Transverse colon (tissue), 4 donors: ENCODE measurements around the gene HOXD11. TPM values are rescaled to one million over a fixed set of nuclear protein-coding genes. Genes with fewer than 3 reads are reported as not detected.

Source experiments
- DNase-seq: peaks from one replicate; pipeline ENCODE4 v3.0.0-alpha.2; 2019
- H3K27ac ChIP-seq, 4 donors: fragments of 200-600 bp; sonication (generic); 2 replicates each; pipeline ENCODE4 v1.5.1; 2016 to 2018; ENCODE audit warnings: inconsistent platforms in 4 of 4
- H3K27me3 ChIP-seq: fragments of 200-600 bp; sonication (generic); 2 replicates; pipeline ENCODE4 v1.5.1; 2017; ENCODE audit warnings: inconsistent platforms
- H3K36me3 ChIP-seq, 4 donors: fragments of 200-600 bp; sonication (generic); 2 replicates each; pipeline ENCODE4 v1.5.1; 2017 to 2019; ENCODE audit warnings: inconsistent platforms in 4 of 4
- H3K4me1 ChIP-seq, 4 donors: fragments of 200-600 bp; sonication (generic); 2 replicates each; pipeline ENCODE4 v1.5.1; 2017 to 2020; ENCODE audit warnings: inconsistent platforms in 4 of 4
- H3K4me3 ChIP-seq, 4 donors: fragments of 200-600 bp; sonication (generic); 1 replicate in 1 of 4; 2 replicates in 3 of 4; pipeline versions ENCODE4 v1.5.1 to v1.6.1; 2017 to 2019; ENCODE audit warnings: inconsistent platforms in 4 of 4
- H3K9me3 ChIP-seq, 2 donors: fragments of 200-600 bp; sonication (generic); 2 replicates each; pipeline ENCODE4 v1.5.1; 2017 to 2019; ENCODE audit warnings: inconsistent platforms in 2 of 2
- CTCF ChIP-seq, 5 experiments: fragments of 200-600 bp in 3 of 5; fragments of 450-650 bp in 2 of 5; sonication (generic) in 3 of 5; IDR thresholded peaks; 1 replicate in 2 of 5; 2 replicates in 3 of 5; pipeline ENCODE4 v1.5.1; 2016 to 2017; ENCODE audit warnings: antibody characterized with exemption in 5 of 5, inconsistent platforms in 3 of 5, mild to moderate bottlenecking in 2 of 5, moderate library complexity in 1 of 5
- EP300 ChIP-seq: sonication (generic); formaldehyde crosslinking; IDR thresholded peaks from one replicate; pipeline ENCODE4 v1.6.1; 2017; ENCODE audit warnings: antibody characterized with exemption, low read depth
- POLR2A ChIP-seq: fragments of 450-650 bp; IDR thresholded peaks from one replicate; pipeline ENCODE4 v1.6.1; 2016; ENCODE audit warnings: antibody characterized with exemption, mild to moderate bottlenecking, moderate library complexity
- POLR2AphosphoS5 ChIP-seq, 3 donors: sonication (generic); formaldehyde crosslinking; IDR thresholded peaks; one replicate each; pipeline ENCODE4 v1.6.1; 2016; ENCODE audit warnings: antibody characterized with exemption in 3 of 3
- WGBS, 2 donors: methylation state at CpG; one replicate each; pipeline ENCODE4 v1.1.5; 2018; ENCODE audit warnings: low coverage in 1 of 2; 5-methylcytosine and 5-hydroxymethylcytosine counted together
- in situ Hi-C, 4 donors: fragments of 200-750 bp; cut with MboI; loops; one replicate each; pipeline versions ENCODE4 v1.15.0 to v1.15.1; 2017; ENCODE audit warnings: low sequenced_read_pairs in 3 of 4, low pct_ligation_motif_present in 1 of 4, low pct_unique_long_range_greater_than_20kb in 1 of 4
- intact Hi-C: fragments of 100-400 bp; cut with DNase I; formaldehyde crosslinking; loops from one replicate; pipeline ENCODE4 v1.15.1; 2023; ENCODE audit warnings: low total_unique reads
- total RNA-seq, 4 donors: library from RNA; depleted of rRNA; stranded (reverse); fragments of >200 nt; gene quantifications; one replicate each; pipeline ENCODE4 v1.1.0, GENCODE V29; 2016

HOXD11 gene
- total RNA-seq, 4 donors from 2014 or later = 0.41 to 13.5 (median 4.4) TPM

GRCh38 chr2:176146101-176146500 lies 39.0 kb downstream of the HOXD11 start:
- 14 to 19% methylated on average over 3 to 6 of the region's 6 CpGs for WGBS, 2 donors
- no peaks in the 10 kb centered on the region for H3K9me3 ChIP-seq
- intact Hi-C loops (no loop called here), in situ Hi-C loops (loop anchor here in 3 of 4 donors (10.0 to 25.0 kb wide), 3 partner anchors 409 to 666 kb away; no protein-coding TSS in a partner anchor)
- no peaks in the 10 kb centered on the region for H3K36me3 ChIP-seq
- H3K27ac ChIP-seq = peak overlapping the region in 1 of 4 donors; percentile 43
- H3K27me3 ChIP-seq = peaks cover 10% of the 10 kb centered on the region
- no peak for DNase-seq
- no peak overlapping the region for H3K4me3 ChIP-seq
- peaks cover 8 to 35% (median 21%) of the 10 kb centered on the region in 4 donors for H3K4me1 ChIP-seq
- peak in 1 of 3 donors; percentile 51 for TF ChIP-seq POLR2AphosphoS5 (IDR thresholded peaks at IDR 0.05)
- no peak for TF ChIP-seq POLR2A
- TF ChIP-seq CTCF (IDR thresholded peaks at IDR 0.05) = no peak

- H3K4me3 ChIP-seq = no peak overlapping the region
- peaks cover 8 to 32% (median 19%) of the 10 kb centered on the region in 4 donors for H3K4me1 ChIP-seq
- no peaks in the 10 kb centered on the region for H3K9me3 ChIP-seq
- no peak for DNase-seq
- in situ Hi-C loops = loop anchor here in 3 of 4 donors (10.0 to 25.0 kb wide), 3 partner anchors 408 to 666 kb away; no protein-coding TSS in a partner anchor
- H3K27ac ChIP-seq = no peak overlapping the region
- no peak for TF ChIP-seq POLR2AphosphoS5 (IDR thresholded peaks at IDR 0.05)
- TF ChIP-seq CTCF (IDR thresholded peaks at IDR 0.05) = no peak
- TF ChIP-seq EP300 = no peak
- TF ChIP-seq POLR2A = no peak
- peaks cover 12% of the 10 kb centered on the region for H3K27me3 ChIP-seq
- intact Hi-C loops = no loop called here
- H3K36me3 ChIP-seq = no peaks in the 10 kb centered on the region
Measured at GRCh38 chr2:176146645-176147044, 39.6 kb downstream of the HOXD11 start.

- H3K27ac ChIP-seq = no peak overlapping the region
- no peak for TF ChIP-seq POLR2A
- no peak for TF ChIP-seq CTCF (IDR thresholded peaks at IDR 0.05)
- peaks cover 15% of the 10 kb centered on the region for H3K27me3 ChIP-seq
- 75 to 77% methylated on average over 9 to 32 of the region's 32 CpGs for WGBS, 2 donors
- no peaks in the 10 kb centered on the region for H3K9me3 ChIP-seq
- in situ Hi-C loops = loop anchor here in 3 of 4 donors (10.0 to 25.0 kb wide), 3 partner anchors 407 to 665 kb away; no protein-coding TSS in a partner anchor
- no peaks in the 10 kb centered on the region for H3K36me3 ChIP-seq
- DNase-seq = no peak
- H3K4me1 ChIP-seq = peaks cover 8 to 32% (median 19%) of the 10 kb centered on the region in 4 donors
- intact Hi-C loops = no loop called here
- H3K4me3 ChIP-seq = no peak overlapping the region
Measured at GRCh38 chr2:176147210-176147799, 40.2 kb downstream of the HOXD11 start.

- no peak overlapping the region for H3K27ac ChIP-seq
- H3K4me1 ChIP-seq = peaks cover 8 to 28% (median 17%) of the 10 kb centered on the region in 4 donors
- in situ Hi-C loops (loop anchor here in 3 of 4 donors (10.0 to 25.0 kb wide), 3 partner anchors 407 to 664 kb away; no protein-coding TSS in a partner anchor), intact Hi-C loops (no loop called here)
- WGBS, 2 donors = 20 to 58% methylated on average over 2 to 31 of the region's 31 CpGs
- no peak overlapping the region for H3K4me3 ChIP-seq
- TF ChIP-seq EP300 (no peak), POLR2AphosphoS5 (IDR thresholded peaks at IDR 0.05) (no peak), POLR2A (no peak), CTCF (IDR thresholded peaks at IDR 0.05) (no peak)
- peaks cover 15% of the 10 kb centered on the region for H3K27me3 ChIP-seq
- H3K36me3 ChIP-seq = peaks cover 0 to 4% (median 0%) of the 10 kb centered on the region in 4 donors
- DNase-seq = no peak
- no peaks in the 10 kb centered on the region for H3K9me3 ChIP-seq
Measured at GRCh38 chr2:176147800-176148496, 40.9 kb downstream of the HOXD11 start.
